NT2/D1 (cell line): ENCODE measurements around the gene BNC1.

Experiments used
- DNase-seq: peaks from one replicate; pipeline ENCODE4 v3.0.0-alpha.2; 2011; ENCODE audit warnings: low read depth, low spot score
- H3K27me3 ChIP-seq: 2 replicates; pipeline ENCODE4 v1.6.0; 2011; ENCODE audit warnings: mild to moderate bottlenecking; ENCODE audit not compliant: insufficient read length, insufficient read depth
- H3K36me3 ChIP-seq: 2 replicates; pipeline ENCODE4 v1.6.1; 2011; ENCODE audit warnings: mild to moderate bottlenecking, low read length, mixed read lengths; ENCODE audit not compliant: insufficient read depth, insufficient read length
- H3K4me1 ChIP-seq: 2 replicates; pipeline ENCODE4 v1.5.1; 2011; ENCODE audit not compliant: insufficient read depth, insufficient read length
- H3K4me3 ChIP-seq: 2 replicates; pipeline ENCODE4 v1.5.1; 2011; ENCODE audit warnings: low read depth; ENCODE audit not compliant: insufficient read length
- H3K9ac ChIP-seq: 2 replicates; pipeline ENCODE4 v1.6.0; 2011; ENCODE audit warnings: low read depth; ENCODE audit not compliant: insufficient read length
- H3K9me3 ChIP-seq: 2 replicates; pipeline ENCODE4 v1.5.1; 2011; ENCODE audit warnings: mild to moderate bottlenecking, low read length; ENCODE audit not compliant: insufficient read depth
- SUZ12 ChIP-seq: IDR thresholded peaks from 2 replicates; pipeline ENCODE4 v1.6.1; 2011; ENCODE audit not compliant: insufficient read length, insufficient read depth; ENCODE audit errors: extremely low read depth
- YY1 ChIP-seq: IDR thresholded peaks from 2 replicates; pipeline ENCODE4 v1.6.1; 2011; ENCODE audit not compliant: insufficient read length, insufficient read depth
- ZNF274 ChIP-seq: IDR thresholded peaks from 2 replicates; pipeline ENCODE4 v1.6.1; 2011; ENCODE audit warnings: mild to moderate bottlenecking, low read depth, low read length

Gene BNC1

DNA sequence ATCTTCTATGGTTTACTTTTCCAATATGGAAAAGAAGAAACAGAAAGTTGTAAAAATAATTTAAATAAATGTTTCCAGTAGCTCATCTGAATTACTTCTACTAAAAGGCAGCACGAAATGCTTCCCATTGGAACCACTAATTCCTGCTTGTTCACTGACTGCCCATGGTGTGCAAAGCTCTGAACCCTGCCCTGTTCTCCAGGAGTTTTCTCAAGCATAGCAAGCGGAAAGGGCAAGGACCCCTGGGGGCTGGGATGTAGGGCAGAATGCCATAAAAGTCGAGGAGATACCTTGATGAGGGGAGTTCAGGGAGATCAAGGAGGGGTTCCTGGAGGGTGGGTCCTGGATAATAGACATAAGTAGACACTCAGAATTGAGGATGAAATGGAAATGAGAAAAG lies 35.3 kb upstream of the BNC1 start:
- Histone ChIP-seq H3K4me3 (no peak overlapping the region), H3K27me3 (no peaks in the 10 kb centered on the region), H3K9ac (no peak overlapping the region), H3K9me3 (no peaks in the 10 kb centered on the region), H3K36me3 (no peaks in the 10 kb centered on the region), H3K4me1 (peaks cover 2% of the 10 kb centered on the region)
- TF ChIP-seq YY1 (no peak), ZNF274 (no peak), SUZ12 (no peak)
- no peak for DNase-seq

DNA sequence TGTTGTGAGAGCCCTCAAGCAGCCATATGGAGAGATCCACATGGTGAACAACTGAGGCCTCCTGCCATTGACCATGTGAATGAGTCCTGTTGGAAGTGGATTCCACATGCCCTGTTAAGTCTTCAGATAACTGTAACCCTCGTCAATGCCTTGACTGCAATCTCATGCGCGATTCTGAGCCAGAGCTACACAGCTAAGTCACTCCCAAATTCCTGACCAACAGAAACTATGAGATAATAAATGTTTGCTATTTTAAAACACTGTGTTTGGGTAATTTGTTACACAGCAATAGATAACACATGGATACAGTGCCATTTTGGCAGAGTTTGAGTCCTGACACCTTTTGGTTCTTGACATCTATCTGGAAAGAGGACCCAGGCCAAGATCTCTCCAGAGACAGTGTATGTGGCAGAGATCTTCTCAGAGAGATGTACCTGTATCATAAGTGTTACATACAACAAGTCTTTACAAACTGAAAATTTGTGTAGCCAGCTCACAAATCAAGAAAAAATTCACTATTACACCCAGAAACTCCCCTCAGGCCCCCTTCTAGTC lies 34.5 kb upstream of the BNC1 start:
- Histone ChIP-seq H3K9ac (no peak overlapping the region), H3K27me3 (no peaks in the 10 kb centered on the region), H3K4me1 (peaks cover 2% of the 10 kb centered on the region), H3K9me3 (no peaks in the 10 kb centered on the region), H3K36me3 (no peaks in the 10 kb centered on the region), H3K4me3 (no peak overlapping the region)
- no peak for TF ChIP-seq YY1
- TF ChIP-seq SUZ12 = no peak
- TF ChIP-seq ZNF274 = no peak
- no peak for DNase-seq

DNA sequence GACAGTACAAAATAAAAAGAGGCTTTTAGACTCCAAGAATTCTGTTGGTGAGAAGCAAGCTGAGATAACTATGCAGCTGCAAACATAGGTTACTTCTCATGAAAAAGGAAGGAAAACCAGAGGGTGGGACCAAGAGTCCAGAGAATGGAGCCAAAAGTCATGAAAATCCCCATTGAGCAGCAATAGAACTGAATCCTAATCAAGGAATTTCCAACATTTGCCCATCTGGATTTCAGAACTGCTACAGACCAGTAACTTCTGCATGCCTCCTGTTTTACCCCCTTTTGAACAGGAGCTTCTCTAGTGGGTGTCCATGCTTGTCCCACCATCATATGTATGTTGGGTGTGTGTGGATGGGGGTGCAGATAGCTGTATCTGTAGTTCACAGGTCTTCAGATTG lies 33.6 kb upstream of the BNC1 start:
- no peaks in the 10 kb centered on the region for H3K36me3 ChIP-seq
- DNase-seq = no peak
- TF ChIP-seq ZNF274 (no peak), YY1 (no peak), SUZ12 (no peak)
- no peaks in the 10 kb centered on the region for H3K27me3 ChIP-seq
- H3K4me1 ChIP-seq = peaks cover 2% of the 10 kb centered on the region
- no peaks in the 10 kb centered on the region for H3K9me3 ChIP-seq
- H3K4me3 ChIP-seq = no peak overlapping the region
- H3K9ac ChIP-seq = no peak overlapping the region

DNA sequence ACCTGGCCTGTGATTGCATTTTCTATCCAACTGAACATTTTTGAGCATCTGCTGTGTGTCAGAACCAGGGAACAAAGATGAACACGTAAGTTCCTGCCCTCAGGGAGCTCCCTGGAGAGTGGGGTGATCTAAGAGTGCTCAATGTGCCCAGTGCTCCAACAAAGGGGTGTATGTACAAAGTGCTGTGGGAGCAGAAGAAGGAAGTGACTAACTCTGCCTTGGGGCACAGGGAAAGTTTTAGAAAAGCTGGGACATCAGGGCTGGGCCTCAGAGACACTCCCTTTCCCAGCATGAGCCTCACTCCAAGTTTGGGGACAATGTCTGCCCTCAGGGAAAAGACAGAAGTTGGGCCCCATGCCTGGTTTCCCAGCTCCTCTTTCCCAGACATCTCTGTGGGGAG lies 27.6 kb upstream of the BNC1 start:
- no peak overlapping the region for H3K4me3 ChIP-seq
- no peak for TF ChIP-seq SUZ12
- no peak for TF ChIP-seq ZNF274
- no peak for TF ChIP-seq YY1
- H3K27me3 ChIP-seq = no peaks in the 10 kb centered on the region
- no peak for DNase-seq
- H3K4me1 ChIP-seq = no peaks in the 10 kb centered on the region
- H3K9ac ChIP-seq = no peak overlapping the region
- H3K36me3 ChIP-seq = no peaks in the 10 kb centered on the region
- no peaks in the 10 kb centered on the region for H3K9me3 ChIP-seq

DNA sequence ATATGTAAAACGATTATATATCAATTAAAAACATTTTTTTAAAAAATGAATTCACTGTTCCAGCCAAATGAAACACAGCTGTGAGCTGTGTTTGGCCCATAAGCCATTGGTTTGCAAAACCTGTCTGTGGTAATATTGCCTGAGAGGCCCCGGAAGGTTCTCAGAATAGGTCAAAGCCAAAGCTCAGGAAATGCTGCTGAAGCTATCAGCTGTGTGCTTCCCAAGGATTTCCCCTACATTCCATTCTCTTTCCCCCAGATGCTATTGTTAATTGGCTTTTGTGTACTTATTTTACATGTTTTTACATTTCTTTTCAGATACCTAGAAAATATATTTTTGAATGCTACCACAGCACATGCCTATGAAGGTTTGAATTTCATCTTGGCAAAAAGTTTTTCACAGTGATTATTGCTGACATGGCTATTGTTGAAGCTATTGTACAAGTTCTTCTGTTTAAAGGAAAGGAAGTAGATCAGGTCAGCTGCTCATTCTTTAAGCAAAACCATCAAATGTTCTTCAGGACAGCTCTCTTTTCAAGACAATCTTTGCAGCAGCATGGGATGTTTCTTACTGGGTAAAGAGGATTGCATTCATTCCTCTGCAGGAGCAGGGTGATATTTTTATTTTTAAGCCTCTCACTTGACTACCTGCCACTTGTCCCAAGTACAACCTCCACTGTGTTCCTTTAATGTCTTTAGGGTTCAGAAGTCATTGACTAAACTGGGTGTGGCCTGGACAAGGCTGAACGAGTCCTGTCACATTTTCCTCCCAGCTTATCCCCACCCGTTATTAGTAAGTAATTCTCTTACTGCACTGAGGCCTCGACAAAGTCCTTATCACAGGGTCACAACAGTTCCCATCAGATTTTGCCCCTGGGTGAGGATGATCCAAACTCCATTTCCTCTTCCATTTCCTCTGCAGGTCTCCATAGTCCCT lies 26.3 kb upstream of the BNC1 start:
- Histone ChIP-seq H3K27me3 (no peaks in the 10 kb centered on the region), H3K36me3 (no peaks in the 10 kb centered on the region), H3K4me1 (peaks cover 2% of the 10 kb centered on the region), H3K9ac (no peak overlapping the region), H3K4me3 (no peak overlapping the region), H3K9me3 (no peaks in the 10 kb centered on the region)
- TF ChIP-seq ZNF274 (no peak), SUZ12 (no peak), YY1 (no peak)
- DNase-seq = no peak

DNA sequence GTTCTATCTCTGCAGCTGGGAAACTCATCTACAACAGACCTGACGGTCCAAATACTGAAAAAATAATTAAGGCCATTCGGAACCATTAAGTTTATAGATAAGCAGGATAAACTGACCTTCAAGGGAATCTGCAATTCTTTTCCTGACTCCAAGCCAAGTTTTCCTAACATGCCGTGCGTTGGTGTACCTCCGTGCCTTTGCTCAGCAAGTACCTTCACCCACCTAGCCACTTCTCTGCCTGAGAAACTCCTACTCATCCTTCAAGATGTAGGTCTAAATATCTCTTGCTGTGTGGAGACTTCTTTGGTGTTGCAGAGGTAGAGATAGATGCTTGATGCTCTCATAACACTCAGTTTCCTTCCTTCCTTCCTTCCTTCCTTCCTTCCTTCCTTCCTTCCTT lies 24.2 kb upstream of the BNC1 start:
- Histone ChIP-seq H3K4me1 (peaks cover 10% of the 10 kb centered on the region), H3K36me3 (no peaks in the 10 kb centered on the region), H3K9me3 (no peaks in the 10 kb centered on the region), H3K4me3 (no peak overlapping the region), H3K27me3 (no peaks in the 10 kb centered on the region), H3K9ac (no peak overlapping the region)
- TF ChIP-seq SUZ12 (no peak), ZNF274 (no peak), YY1 (no peak)
- DNase-seq = no peak

DNA sequence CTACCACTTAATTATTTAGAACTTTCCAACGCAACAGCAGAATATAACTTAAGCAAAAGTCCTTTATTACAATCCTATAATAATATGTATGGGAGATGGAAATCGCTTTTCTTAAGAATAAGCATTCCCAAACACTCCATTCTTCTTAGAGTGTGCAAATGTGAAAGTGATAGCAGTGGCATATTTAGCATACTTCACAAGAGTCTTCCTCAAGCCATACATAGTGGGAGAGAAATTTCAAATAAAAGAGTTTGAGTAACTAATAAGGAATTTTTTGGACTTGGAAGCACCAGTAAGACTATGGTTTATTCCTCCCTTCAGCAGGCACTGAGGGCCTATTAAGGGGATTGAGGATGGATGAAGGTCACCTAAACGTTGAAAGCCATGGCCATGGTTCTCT lies 22.1 kb upstream of the BNC1 start:
- Histone ChIP-seq H3K4me3 (no peak overlapping the region), H3K4me1 (peaks cover 10% of the 10 kb centered on the region), H3K36me3 (no peaks in the 10 kb centered on the region), H3K27me3 (no peaks in the 10 kb centered on the region), H3K9ac (no peak overlapping the region), H3K9me3 (no peaks in the 10 kb centered on the region)
- no peak for TF ChIP-seq YY1
- no peak for DNase-seq
